Fibroblast of skin of scalp (primary cell): ENCODE results near the gene TMEM272.
"Not testable (repeated sequence)": the region's sequence is repeated elsewhere in the genome, so short reads cannot be mapped to it uniquely, and the experiment has no call there.

Experiments used
- DNase-seq: peaks from one replicate; pipeline ENCODE4 v3.0.0-alpha.2; 2013

The TMEM272 gene

GRCh38 chr13:51824712-51825111 lies 20.3 kb downstream of the TMEM272 start:
- not testable (repeated sequence) for DNase-seq

- no peak for DNase-seq
Measured at GRCh38 chr13:51823863-51824262, 21.1 kb downstream of the TMEM272 start.

- no peak for DNase-seq
Measured at GRCh38 chr13:51823359-51823758, 21.6 kb downstream of the TMEM272 start.

- no peak for DNase-seq
Measured at GRCh38 chr13:51822106-51822815, 22.7 kb downstream of the TMEM272 start.

DNA sequence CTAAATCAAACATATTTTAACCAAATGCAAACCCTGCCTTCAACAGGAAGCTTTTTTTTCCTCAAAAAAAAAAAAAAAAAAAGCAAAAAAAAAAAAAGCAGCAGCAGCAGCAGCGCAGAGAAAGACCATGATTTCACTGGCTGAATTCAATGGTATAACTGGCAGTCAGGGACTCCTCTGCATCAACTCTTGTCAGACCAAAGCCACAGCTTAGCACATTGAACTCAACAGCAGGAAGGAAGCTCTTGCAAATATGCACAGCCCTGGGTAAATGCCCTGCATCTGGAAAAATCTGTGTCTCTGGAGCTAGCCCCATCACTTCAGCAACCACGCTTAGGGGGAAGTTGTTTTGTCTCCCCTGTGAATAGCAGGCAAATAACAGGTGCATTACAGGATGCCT lies 23.4 kb downstream of the TMEM272 start:
- no peak for DNase-seq

- no peak for DNase-seq
Measured at GRCh38 chr13:51820016-51820597, 24.9 kb downstream of the TMEM272 start.

DNA sequence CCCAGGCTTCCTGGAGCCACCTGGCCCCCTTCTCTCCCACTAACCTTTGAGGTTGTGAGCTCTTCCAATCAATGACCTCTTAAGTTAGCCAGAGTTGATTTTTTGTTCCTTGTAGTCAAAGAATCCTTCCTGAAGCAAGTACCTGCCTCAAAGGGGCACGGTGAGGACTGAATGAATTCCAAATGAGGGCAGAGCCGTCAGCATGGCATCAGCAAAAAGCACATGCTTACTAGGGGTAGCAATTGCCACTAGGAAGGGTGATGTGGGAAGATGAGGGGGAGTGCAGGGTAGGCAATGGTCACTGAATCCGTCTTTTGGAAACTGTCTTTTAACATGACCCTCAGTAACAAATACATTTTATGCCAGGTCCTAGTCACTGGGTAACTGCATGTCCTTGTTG lies 25.4 kb downstream of the TMEM272 start:
- no peak for DNase-seq

GRCh38 chr13:51818781-51819511 lies 26.0 kb downstream of the TMEM272 start:
- no peak for DNase-seq

DNA sequence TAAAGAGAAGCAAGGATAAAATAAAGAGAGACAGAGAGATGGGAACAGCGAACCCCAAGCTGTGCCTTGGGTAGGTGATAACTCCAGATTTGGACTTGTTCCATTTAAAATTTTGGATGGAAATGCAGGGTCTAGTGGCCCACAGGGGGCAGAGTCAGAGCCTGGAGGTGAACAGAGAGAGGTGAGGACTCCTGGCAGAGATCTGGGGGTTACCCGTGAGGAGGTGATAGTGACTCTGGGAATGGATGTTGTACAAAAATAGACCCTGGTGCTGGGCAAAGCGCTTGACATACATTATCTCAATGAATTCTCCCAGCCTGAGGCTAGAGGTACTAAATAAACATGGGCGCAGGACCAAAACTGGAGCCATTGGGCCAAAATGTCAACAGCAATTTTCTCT lies 26.7 kb downstream of the TMEM272 start:
- no peak for DNase-seq

GRCh38 chr13:51817717-51818116 lies 27.3 kb downstream of the TMEM272 start:
- no peak for DNase-seq

DNA sequence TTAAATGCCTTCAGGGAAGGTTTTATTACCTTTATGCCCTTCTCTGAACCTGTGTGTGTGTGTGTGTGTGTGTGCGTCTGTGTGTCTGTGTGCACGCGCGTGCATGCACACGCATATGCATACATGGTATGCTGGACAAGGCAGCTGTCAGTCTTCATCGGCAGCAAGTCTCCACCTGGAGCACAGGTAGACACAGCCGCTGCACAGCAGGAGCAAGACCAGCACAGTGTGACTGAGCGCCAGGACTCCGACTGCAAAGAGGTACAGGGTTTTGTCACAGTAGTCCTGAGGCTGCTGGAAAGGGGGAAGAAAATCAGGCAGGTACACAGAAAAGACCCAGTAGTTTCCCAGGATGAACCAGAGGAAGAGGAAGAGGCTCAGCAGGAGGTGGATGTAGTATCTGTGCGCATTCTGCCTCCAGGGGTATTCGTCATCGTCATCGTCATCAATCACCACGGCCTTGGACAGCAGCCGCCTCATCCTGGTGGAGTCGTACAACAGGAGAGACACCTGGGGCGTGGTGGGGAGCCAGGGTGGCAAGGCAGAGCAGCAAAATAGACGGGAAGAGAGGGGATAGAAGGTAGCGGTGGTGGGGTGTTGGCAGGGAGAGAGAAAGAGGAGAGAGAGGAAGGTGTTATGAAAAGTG lies 28.2 kb downstream of the TMEM272 start:
- no peak for DNase-seq

GRCh38 chr13:51815848-51816247 lies 29.1 kb downstream of the TMEM272 start:
- DNase-seq = no peak

GRCh38 chr13:51814825-51815650 lies 29.9 kb downstream of the TMEM272 start:
- DNase-seq = peak; percentile 48

DNA sequence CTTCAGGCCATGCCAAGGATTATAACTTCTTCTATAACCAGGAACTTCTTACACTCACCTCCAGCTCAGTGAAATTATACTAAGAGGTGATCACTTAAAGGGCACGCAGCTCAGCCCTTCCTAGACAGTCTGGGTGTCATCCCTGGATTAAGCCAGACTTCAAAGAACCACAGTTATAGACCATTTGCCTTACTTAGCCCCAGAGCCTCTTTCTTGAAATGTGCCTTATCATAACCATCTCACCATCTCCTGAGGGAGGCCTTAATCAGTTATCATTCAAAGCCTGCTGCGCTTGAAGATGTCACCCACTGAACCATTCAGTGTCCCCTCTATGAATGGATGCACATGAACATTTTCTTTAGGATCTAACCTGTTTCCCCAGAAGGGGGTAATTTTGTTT lies 30.9 kb downstream of the TMEM272 start:
- no peak for DNase-seq

- DNase-seq = no peak
Measured at GRCh38 chr13:51811920-51812451, 33.0 kb downstream of the TMEM272 start.

DNA sequence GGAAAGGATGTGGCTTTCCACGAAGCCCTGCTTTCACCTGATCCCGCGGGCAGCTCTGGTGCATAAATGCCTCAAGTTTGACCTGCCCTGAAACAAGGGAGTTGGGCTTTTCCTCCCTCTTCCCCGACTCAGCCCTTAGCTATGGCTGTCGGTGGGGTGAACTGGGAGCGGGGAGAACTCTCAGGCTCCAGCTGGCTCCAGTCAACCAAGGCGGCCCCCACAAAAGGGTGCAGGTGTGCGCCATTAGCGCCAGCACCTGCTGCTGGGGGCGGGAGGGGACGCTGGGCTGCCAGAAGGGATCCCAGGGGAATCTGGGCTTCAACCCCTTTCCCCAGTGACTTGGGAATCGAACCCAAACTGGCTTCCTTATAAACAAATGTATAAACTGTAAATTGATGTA lies 33.9 kb downstream of the TMEM272 start:
- no peak for DNase-seq

DNA sequence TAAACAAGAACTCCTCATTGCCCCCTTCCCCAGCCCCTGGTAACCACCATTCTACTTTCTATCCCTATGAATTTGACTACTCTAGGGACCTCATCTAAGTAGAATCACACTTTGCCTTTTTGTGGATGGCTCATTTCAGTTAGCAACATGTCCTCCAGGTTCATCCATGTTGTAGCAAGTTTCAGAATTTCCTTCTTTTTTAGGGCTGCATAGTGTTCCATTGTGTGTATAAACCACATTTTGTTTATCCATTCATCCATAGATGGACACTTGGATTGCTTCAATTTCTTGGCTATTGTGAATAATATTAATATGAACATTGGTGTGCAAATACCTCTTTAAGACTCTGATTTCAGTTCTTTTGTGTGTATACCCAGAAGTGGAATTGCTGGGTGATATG lies 36.2 kb downstream of the TMEM272 start:
- no peak for DNase-seq

- DNase-seq = no peak
Measured at GRCh38 chr13:51807041-51807440, 37.9 kb downstream of the TMEM272 start.

GRCh38 chr13:51806566-51806965 lies 38.4 kb downstream of the TMEM272 start:
- no peak for DNase-seq

DNA sequence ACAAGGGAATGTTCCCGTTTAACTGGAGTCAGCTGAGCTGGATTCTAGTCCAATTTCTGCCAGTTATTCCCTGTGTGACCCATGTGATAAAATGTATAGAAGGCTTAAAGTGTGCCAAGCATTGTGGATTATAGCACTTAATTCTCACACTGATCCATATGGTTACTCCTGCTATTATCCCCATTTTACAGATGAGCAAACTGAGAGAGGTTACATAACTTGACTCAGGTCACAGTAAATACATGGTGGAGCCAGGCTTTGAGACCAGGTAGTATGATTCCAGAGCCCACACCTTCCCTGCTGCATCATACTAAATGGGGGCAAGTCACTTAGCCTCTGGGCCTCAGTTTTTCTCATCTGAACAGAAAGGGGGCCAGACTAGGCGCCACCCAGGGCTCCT lies 39.1 kb downstream of the TMEM272 start:
- no peak for DNase-seq

- no peak for DNase-seq
Measured at GRCh38 chr13:51805313-51805712, 39.7 kb downstream of the TMEM272 start.
